B cell (primary cell): ENCODE measurements around the gene DAD1. TPM values are rescaled to one million over a fixed set of nuclear protein-coding genes. Genes with fewer than 3 reads are reported as not detected.

ENCODE experiments used
- ATAC-seq: fragments of 200-7000 bp; cut with Tn5 transposase; one replicate; pipeline ENCODE4 v1.10.0; 2021; ENCODE audit warnings: low read depth, mild to moderate bottlenecking, moderate number of reproducible peaks, moderate library complexity
- CTCF ChIA-PET: fragments of 350-600 bp; sonication (Branson Sonifier 250); formaldehyde crosslinking; loops from one replicate; lab custom pipeline; 2021; ENCODE audit warnings: antibody characterized with exemption, inconsistent platforms; lab: Charles Lee
- POLR2A ChIA-PET: fragments of 350-600 bp; sonication (Branson Sonifier 250); formaldehyde crosslinking; loops from one replicate; lab custom pipeline; 2021; ENCODE audit warnings: antibody characterized with exemption; lab: Charles Lee
- DNase-seq: peaks from one replicate; pipeline ENCODE4 v3.0.0; 2013
- H2AFZ ChIP-seq: 2 replicates; pipeline ENCODE4 v1.6.1; 2012; ENCODE audit warnings: mild to moderate bottlenecking, low read depth, low read length; ENCODE audit not compliant: insufficient read depth, poor library complexity, severe bottlenecking
- H3K27ac ChIP-seq, 2 donors: 1 replicate in 1 of 2; 2 replicates in 1 of 2; pipeline ENCODE4 v1.5.1; 2012 to 2013; ENCODE audit warnings: low read length in 2 of 2, mild to moderate bottlenecking in 2 of 2, moderate library complexity in 1 of 2
- H3K27me3 ChIP-seq, 4 experiments: fragments of 200-600 bp in 1 of 4; sonication (generic) in 1 of 4; replicated peaks in 1 of 4; 1 replicate in 2 of 4; 2 replicates in 2 of 4; pipeline versions ENCODE4 v1.6.1 to v1.7.0; 2013 to 2016; ENCODE audit warnings: low read length in 3 of 4, mild to moderate bottlenecking in 2 of 4, mixed read lengths in 1 of 4, moderate library complexity in 1 of 4; ENCODE audit not compliant: insufficient read depth in 4 of 4, control insufficient read depth in 3 of 4; ENCODE audit errors: control extremely low read depth in 1 of 4
- H3K36me3 ChIP-seq, 2 experiments: replicated peaks in 1 of 2; 1 replicate in 1 of 2; 2 replicates in 1 of 2; pipeline versions ENCODE4 v1.6.1 to v1.7.1; 2013; ENCODE audit warnings: low read length in 1 of 2; ENCODE audit not compliant: insufficient read depth in 2 of 2, control insufficient read depth in 1 of 2; ENCODE audit errors: control extremely low read depth in 1 of 2, extremely low read depth in 1 of 2
- H3K4me1 ChIP-seq, 2 donors: fragments of 200-600 bp in 1 of 2; sonication (generic) in 1 of 2; 1 replicate in 1 of 2; 2 replicates in 1 of 2; pipeline versions ENCODE4 v1.5.1 to v1.6.1; 2013 to 2017; ENCODE audit warnings: low read length in 2 of 2; ENCODE audit not compliant: control insufficient read depth in 2 of 2, insufficient read depth in 2 of 2
- H3K4me2 ChIP-seq: replicated peaks from 2 replicates; pipeline ENCODE3; 2012; ENCODE audit warnings: mild to moderate bottlenecking, low read depth, low read length; ENCODE audit not compliant: poor library complexity, severe bottlenecking
- H3K4me3 ChIP-seq, 5 experiments: fragments of 200-600 bp in 1 of 5; sonication (generic) in 1 of 5; 1 replicate in 3 of 5; 2 replicates in 2 of 5; pipeline versions ENCODE4 v1.5.1 to v1.7.0; 2011 to 2016; ENCODE audit warnings: low read length in 4 of 5, mild to moderate bottlenecking in 4 of 5, low read depth in 2 of 5, control low read depth in 1 of 5, moderate library complexity in 1 of 5; ENCODE audit not compliant: insufficient read depth in 1 of 5; ENCODE audit errors: control extremely low read depth in 1 of 5, extremely low read depth in 1 of 5
- H3K79me2 ChIP-seq: fragments of 200-600 bp; sonication (generic); one replicate; pipeline ENCODE4 v1.6.0; 2016; ENCODE audit warnings: low read length; ENCODE audit not compliant: control insufficient read depth, insufficient read depth
- H3K9ac ChIP-seq: fragments of 200-600 bp; sonication (generic); 2 replicates; pipeline ENCODE4 v1.6.1; 2017; ENCODE audit warnings: mild to moderate bottlenecking, low read length, moderate library complexity
- H3K9me3 ChIP-seq, 3 donors: one replicate each; pipeline versions ENCODE4 v1.6.1 to v1.7.1; 2013; ENCODE audit warnings: low read length in 2 of 3; ENCODE audit not compliant: control insufficient read depth in 2 of 3, insufficient read depth in 1 of 3; ENCODE audit errors: control extremely low read depth in 1 of 3
- H4K20me1 ChIP-seq: 2 replicates; pipeline ENCODE4 v1.6.0; 2012; ENCODE audit warnings: mild to moderate bottlenecking, low read length; ENCODE audit not compliant: insufficient read depth, control insufficient read depth, poor library complexity, severe bottlenecking
- H3K27ac Mint-ChIP-seq: one replicate; pipeline ENCODE4 v1.8.0; 2021; ENCODE audit warnings: mixed read lengths
- H3K27me3 Mint-ChIP-seq: one replicate; pipeline ENCODE4 v1.8.0; 2021; ENCODE audit warnings: mixed read lengths
- H3K4me1 Mint-ChIP-seq: one replicate; pipeline ENCODE4 v1.8.0; 2021; ENCODE audit warnings: mixed read lengths
- H3K4me3 Mint-ChIP-seq: one replicate; pipeline ENCODE4 v1.8.0; 2021; ENCODE audit warnings: mixed read lengths
- H3K9me3 Mint-ChIP-seq: one replicate; pipeline ENCODE4 v1.8.0; 2022; ENCODE audit warnings: mixed read lengths; ENCODE audit not compliant: insufficient read depth
- EZH2 ChIP-seq: IDR thresholded peaks from 2 replicates; pipeline ENCODE4 v1.6.1; 2012; ENCODE audit warnings: borderline replicate concordance, low read depth, mild to moderate bottlenecking, moderate library complexity, low read length; ENCODE audit not compliant: insufficient read depth, poor library complexity, severe bottlenecking
- WGBS: methylation state at CpG from one replicate; pipeline ENCODE4 v1.1.5; 2013; ENCODE audit warnings: missing lambda C conversion rate; ENCODE audit not compliant: insufficient coverage; 5-methylcytosine and 5-hydroxymethylcytosine counted together
- intact Hi-C: fragments of 100-400 bp; cut with micrococcal nuclease; formaldehyde crosslinking; loops from one replicate; pipeline ENCODE4 v1.10.0; 2022
- polyA plus RNA-seq: library from polyadenylated mRNA; depleted of rRNA; stranded (reverse); fragments of >200 nt; gene quantifications from 2 replicates; pipeline ENCODE4 v1.2.3, GENCODE V29; 2012
- total RNA-seq, 2 donors: library from RNA; stranded (reverse); fragments of 120-200 nt in 1 of 2; gene quantifications; 1 replicate in 1 of 2; 2 replicates in 1 of 2; pipeline versions ENCODE4 v1.2.3 to v1.2.4, GENCODE V29; 2013 to 2022
- TF ChIP-seq, protein P1 (sequence below): fragments of 200-600 bp; IDR thresholded peaks from one replicate; pipeline ENCODE4 v1.8.0; 2022; ENCODE audit warnings: antibody characterized with exemption, mild to moderate bottlenecking

DAD1 gene
- total and polyA plus RNA-seq, 2 donors (not counting 1 experiment from before 2014, with no cell fraction given): 77.4 to 114 TPM

DNA sequence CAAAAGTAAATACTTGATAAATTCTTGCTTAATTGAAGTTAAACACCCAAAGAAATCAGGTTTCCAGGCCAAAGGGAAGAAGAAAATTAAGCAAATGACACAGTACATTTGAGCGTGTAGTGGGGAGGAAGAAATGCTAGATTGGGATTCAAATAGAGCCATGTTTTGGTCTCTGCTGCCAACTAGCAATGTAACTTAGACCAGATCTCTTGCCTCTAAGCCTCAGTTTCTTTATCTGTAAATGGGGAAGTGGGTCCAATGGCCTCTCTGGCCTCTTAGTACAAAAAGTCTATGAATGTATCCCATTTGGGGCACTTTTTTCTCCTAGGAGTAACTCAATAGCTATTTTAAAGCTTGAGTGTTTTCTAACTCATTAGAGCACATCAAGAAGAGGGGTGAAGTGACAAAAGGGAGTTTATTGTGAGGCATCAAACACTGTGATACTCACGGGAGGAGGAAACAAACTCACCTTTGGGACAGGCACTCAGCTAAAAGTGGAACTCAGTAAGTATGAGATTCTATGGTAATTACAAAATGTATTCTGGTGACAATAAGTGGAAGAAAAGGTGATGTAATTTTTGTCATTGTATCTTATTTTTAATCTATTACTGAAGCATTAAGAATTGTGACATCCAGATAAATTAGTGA is 55.8 kb downstream of the DAD1 start:
- DNase-seq (no peak), ATAC-seq (no peak)
- Histone ChIP-seq H3K27me3 (no peaks in the 10 kb centered on the region), H3K9ac (peak overlapping the region; percentile 56), H3K79me2 (peaks cover 31% of the 10 kb centered on the region), H2AFZ (peak overlapping the region; percentile 20), H3K4me1 (peaks cover 49 to 63% of the 10 kb centered on the region in 2 donors), H4K20me1 (no peaks in the 10 kb centered on the region), H3K9me3 (no peaks in the 10 kb centered on the region), H3K36me3 (no peaks in the 10 kb centered on the region), H3K4me3 (peak overlapping the region in 1 of 5 experiments; percentile 31), H3K4me2 (peak overlapping the region; percentile 69), H3K27ac (peak overlapping the region; percentile 89 to 90)
- ChIA-PET CTCF (interaction anchor here (0.7 to 9.5 kb wide), 10 partner anchors 11 to 513 kb away, joined by 3 to 72 read pairs (median 4); no protein-coding TSS in a partner anchor), POLR2A (interaction anchor here (0.6 to 1.7 kb wide), 5 partner anchors 14 to 64 kb away, joined by 3 to 4 read pairs (median 3); no protein-coding TSS in a partner anchor)
- WGBS: 8% methylated on average over 2 of the region's 2 CpGs
- Mint-ChIP-seq H3K4me3 (peak overlapping the region; percentile 79), H3K9me3 (no peaks in the 10 kb centered on the region), H3K27ac (peak overlapping the region; percentile 93), H3K27me3 (no peaks in the 10 kb centered on the region), H3K4me1 (peaks cover 88% of the 10 kb centered on the region)
- TF ChIP-seq, protein P1, sequence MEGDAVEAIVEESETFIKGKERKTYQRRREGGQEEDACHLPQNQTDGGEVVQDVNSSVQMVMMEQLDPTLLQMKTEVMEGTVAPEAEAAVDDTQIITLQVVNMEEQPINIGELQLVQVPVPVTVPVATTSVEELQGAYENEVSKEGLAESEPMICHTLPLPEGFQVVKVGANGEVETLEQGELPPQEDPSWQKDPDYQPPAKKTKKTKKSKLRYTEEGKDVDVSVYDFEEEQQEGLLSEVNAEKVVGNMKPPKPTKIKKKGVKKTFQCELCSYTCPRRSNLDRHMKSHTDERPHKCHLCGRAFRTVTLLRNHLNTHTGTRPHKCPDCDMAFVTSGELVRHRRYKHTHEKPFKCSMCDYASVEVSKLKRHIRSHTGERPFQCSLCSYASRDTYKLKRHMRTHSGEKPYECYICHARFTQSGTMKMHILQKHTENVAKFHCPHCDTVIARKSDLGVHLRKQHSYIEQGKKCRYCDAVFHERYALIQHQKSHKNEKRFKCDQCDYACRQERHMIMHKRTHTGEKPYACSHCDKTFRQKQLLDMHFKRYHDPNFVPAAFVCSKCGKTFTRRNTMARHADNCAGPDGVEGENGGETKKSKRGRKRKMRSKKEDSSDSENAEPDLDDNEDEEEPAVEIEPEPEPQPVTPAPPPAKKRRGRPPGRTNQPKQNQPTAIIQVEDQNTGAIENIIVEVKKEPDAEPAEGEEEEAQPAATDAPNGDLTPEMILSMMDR: no peak
- TF ChIP-seq EZH2: no peak
- intact Hi-C loops: loop anchor here (5.0 kb wide), 1 partner anchor 41 kb away; no protein-coding TSS in a partner anchor
